HG02938 (cell line): ENCODE results near the gene ATG2B.

Experiments used
- ATAC-seq: cut with Tn5 transposase; IDR thresholded peaks from one replicate; pipeline ENCODE4 v1.9.1; 2021; ENCODE audit warnings: mild to moderate bottlenecking, moderate library complexity; ENCODE audit not compliant: unreplicated experiment

ATG2B gene

GRCh38 chr14:96231526-96232130 lies 131.5 kb downstream of the ATG2B start:
- ATAC-seq, result no peak

- ATAC-seq, result no peak
Measured at GRCh38 chr14:96231056-96231455, 132.1 kb downstream of the ATG2B start.

GRCh38 chr14:96229315-96229714 lies 133.8 kb downstream of the ATG2B start:
- ATAC-seq, result no peak
